Brain microvascular endothelial cell (primary cell): ENCODE results near the gene SLC38A10.

Experiments used
- DNase-seq: peaks from one replicate; pipeline ENCODE4 v3.0.0-alpha.2; 2020
- H3K27ac ChIP-seq: fragments of 250-450 bp; sonication (Bioruptor Pico); 2 replicates; pipeline ENCODE4 v1.5.1; 2020; ENCODE audit warnings: mild to moderate bottlenecking, moderate library complexity
- H3K27me3 ChIP-seq: fragments of 250-450 bp; sonication (Bioruptor Pico); replicated peaks from 2 replicates; pipeline ENCODE4 v1.5.1; 2020; ENCODE audit warnings: mild to moderate bottlenecking
- H3K36me3 ChIP-seq: fragments of 250-450 bp; sonication (Bioruptor Pico); replicated peaks from 2 replicates; pipeline ENCODE4 v1.5.1; 2020; ENCODE audit warnings: mild to moderate bottlenecking
- H3K4me3 ChIP-seq: 2 replicates; pipeline ENCODE4 v1.5.1; 2011; ENCODE audit warnings: low read depth, mild to moderate bottlenecking, control low read depth, low read length, moderate library complexity
- CTCF ChIP-seq: IDR thresholded peaks from 2 replicates; pipeline ENCODE4 v1.5.1; 2011; ENCODE audit warnings: low read depth, mild to moderate bottlenecking, moderate library complexity, low read length, control low read depth, inconsistent platforms; ENCODE audit errors: missing control alignments
- in situ Hi-C: cut with HindIII; loops from 2 replicates; pipeline ENCODE4 v1.10.0; 2017; ENCODE audit warnings: low sequenced_read_pairs, low pct_ligation_motif_present

Gene SLC38A10

GRCh38 chr17:81307636-81308560, 12.8 kb upstream of the SLC38A10 start:
- no peak overlapping the region for H3K27ac ChIP-seq
- DNase-seq, result no peak
- H3K4me3 ChIP-seq, result no peak overlapping the region
- in situ Hi-C loops, result no loop called here
- no peaks in the 10 kb centered on the region for H3K27me3 ChIP-seq
- no peak for TF ChIP-seq CTCF
- H3K36me3 ChIP-seq, result no peaks in the 10 kb centered on the region

GRCh38 chr17:81306898-81307510, 11.9 kb upstream of the SLC38A10 start:
- H3K4me3 ChIP-seq, result no peak overlapping the region
- H3K36me3 ChIP-seq, result no peaks in the 10 kb centered on the region
- H3K27me3 ChIP-seq, result no peaks in the 10 kb centered on the region
- H3K27ac ChIP-seq, result no peak overlapping the region
- in situ Hi-C loops, result no loop called here
- TF ChIP-seq CTCF, result no peak
- no peak for DNase-seq

- Histone ChIP-seq H3K27ac (no peak overlapping the region), H3K4me3 (no peak overlapping the region), H3K36me3 (no peaks in the 10 kb centered on the region), H3K27me3 (no peaks in the 10 kb centered on the region)
- no peak for TF ChIP-seq CTCF
- in situ Hi-C loops, result no loop called here
- no peak for DNase-seq
Measured at GRCh38 chr17:81306491-81306890, 11.4 kb upstream of the SLC38A10 start.

GRCh38 chr17:81305051-81305630, 10.0 kb upstream of the SLC38A10 start:
- no peak overlapping the region for H3K4me3 ChIP-seq
- no peak overlapping the region for H3K27ac ChIP-seq
- H3K36me3 ChIP-seq, result no peaks in the 10 kb centered on the region
- no peak for TF ChIP-seq CTCF
- no peak for DNase-seq
- in situ Hi-C loops, result no loop called here
- H3K27me3 ChIP-seq, result no peaks in the 10 kb centered on the region

GRCh38 chr17:81304196-81305015, 9.3 kb upstream of the SLC38A10 start:
- no peak overlapping the region for H3K27ac ChIP-seq
- in situ Hi-C loops, result no loop called here
- no peaks in the 10 kb centered on the region for H3K36me3 ChIP-seq
- no peaks in the 10 kb centered on the region for H3K27me3 ChIP-seq
- TF ChIP-seq CTCF, result no peak
- no peak overlapping the region for H3K4me3 ChIP-seq
- no peak for DNase-seq
